Panc1 (cell line): ENCODE measurements around the gene C1orf50. TPM values are rescaled to one million over a fixed set of nuclear protein-coding genes. Genes with fewer than 3 reads are reported as not detected.
"Not testable (repeated sequence)": the region's sequence is repeated elsewhere in the genome, so short reads cannot be mapped to it uniquely, and the experiment has no call there.

Experiments used
- ATAC-seq: fragments of 200-7000 bp; cut with Tn5 transposase; 2 replicates; pipeline ENCODE4 v1.9.1; 2020; ENCODE audit warnings: mild to moderate bottlenecking, moderate library complexity
- BruUV-seq: library from RNA; stranded (reverse); fragments of 400-500 nt; replicated peaks from 2 replicates; lab custom pipeline; 2021; lab: Mats Ljungman, UMichigan
- CTCF ChIA-PET: fragments of 300-600 bp; sonication (Branson Sonifier 250); formaldehyde crosslinking; loops from one replicate; lab custom pipeline; 2022; ENCODE audit warnings: antibody characterized with exemption; lab: Charles Lee
- POLR2A ChIA-PET: fragments of 300-600 bp; sonication (Branson Sonifier 250); formaldehyde crosslinking; loops from one replicate; lab custom pipeline; 2022; ENCODE audit warnings: antibody characterized with exemption; lab: Charles Lee
- DNase-seq: peaks from one replicate; pipeline ENCODE4 v3.0.0-alpha.2; 2010; ENCODE audit warnings: low read depth, low spot score
- H3K27ac ChIP-seq: 2 replicates; pipeline ENCODE4 v1.5.1; 2011; ENCODE audit warnings: mild to moderate bottlenecking, low read length, inconsistent platforms
- H3K27me3 ChIP-seq: fragments of 200-500 bp; sonication (Bioruptor generic); 2 replicates; pipeline ENCODE4 v1.6.0; 2014; ENCODE audit warnings: low read length, inconsistent platforms; ENCODE audit not compliant: control insufficient read depth, insufficient read depth
- H3K36me3 ChIP-seq: fragments of 200-500 bp; sonication (Bioruptor generic); 2 replicates; pipeline ENCODE4 v1.5.1; 2014; ENCODE audit warnings: inconsistent platforms, mild to moderate bottlenecking, low read length, moderate library complexity; ENCODE audit not compliant: control insufficient read depth, insufficient read depth
- H3K4me1 ChIP-seq: 2 replicates; pipeline ENCODE4 v1.5.1; 2011; ENCODE audit warnings: inconsistent platforms, mild to moderate bottlenecking, low read length, moderate library complexity; ENCODE audit not compliant: control insufficient read depth, insufficient read depth
- H3K4me3 ChIP-seq, 2 experiments: 2 replicates each; pipeline ENCODE4 v1.5.1; 2011 to 2012; ENCODE audit warnings: low read depth in 2 of 2, low read length in 2 of 2, mild to moderate bottlenecking in 2 of 2, inconsistent platforms in 1 of 2, moderate library complexity in 1 of 2
- H3K9me3 ChIP-seq: fragments of 200-500 bp; sonication (Bioruptor generic); 2 replicates; pipeline ENCODE4 v1.5.1; 2014; ENCODE audit warnings: low read depth, mild to moderate bottlenecking, inconsistent platforms, low read length, moderate library complexity; ENCODE audit not compliant: control insufficient read depth, insufficient read depth
- CTCF ChIP-seq: fragments of 450-650 bp; IDR thresholded peaks from 2 replicates; pipeline ENCODE4 v1.5.1; 2017; ENCODE audit warnings: mild to moderate bottlenecking
- POLR2AphosphoS5 ChIP-seq: IDR thresholded peaks from 2 replicates; pipeline ENCODE4 v1.6.1; 2012; ENCODE audit warnings: mild to moderate bottlenecking, low read depth, low read length, moderate library complexity
- REST ChIP-seq, 2 experiments: IDR thresholded peaks; 2 replicates each; pipeline ENCODE4 v1.6.1; 2011 to 2012; ENCODE audit warnings: low read depth in 2 of 2, control low read depth in 1 of 2, low read length in 1 of 2, mild to moderate bottlenecking in 1 of 2, moderate library complexity in 1 of 2; ENCODE audit not compliant: insufficient read depth in 1 of 2
- SIN3A ChIP-seq: IDR thresholded peaks from 2 replicates; pipeline ENCODE4 v1.6.1; 2012; ENCODE audit warnings: low read depth, mild to moderate bottlenecking, low read length, moderate library complexity, borderline replicate concordance; ENCODE audit not compliant: insufficient read depth
- in situ Hi-C: cut with HindIII; loops from 2 replicates; pipeline ENCODE4 v1.10.0; 2016; ENCODE audit warnings: low sequenced_read_pairs, low pct_unique_long_range_greater_than_20kb
- intact Hi-C: fragments of 100-400 bp; cut with micrococcal nuclease; formaldehyde crosslinking; loops from one replicate; pipeline ENCODE4 v1.10.0; 2022; ENCODE audit not compliant: unreplicated experiment
- total RNA-seq: library from RNA; stranded (reverse); gene quantifications from one replicate; pipeline ENCODE4 v1.2.1, GENCODE V29; 2021; ENCODE audit not compliant: unreplicated experiment

The C1orf50 gene
- total RNA-seq, 1 experiment from 2014 or later = 5.8 TPM

- H3K4me1 ChIP-seq = no peaks in the 10 kb centered on the region
- ChIA-PET CTCF (no interaction called here), POLR2A (interaction anchor here (0.6 kb wide), 1 partner anchor 128 kb away, joined by 12 read pairs; no protein-coding TSS in a partner anchor)
- ATAC-seq = no peak
- BruUV-seq = no TSS peak
- H3K27ac ChIP-seq = no peak overlapping the region
- no peaks in the 10 kb centered on the region for H3K36me3 ChIP-seq
- in situ Hi-C loops (no loop called here), intact Hi-C loops (no loop called here)
- H3K27me3 ChIP-seq = no peaks in the 10 kb centered on the region
- no peak for DNase-seq
- no peaks in the 10 kb centered on the region for H3K9me3 ChIP-seq
- TF ChIP-seq SIN3A (no peak), CTCF (no peak)
- no peak overlapping the region for H3K4me3 ChIP-seq
These were observed 45.1 kb upstream of the C1orf50 start for GRCh38 chr1:42721926-42722325.

DNA sequence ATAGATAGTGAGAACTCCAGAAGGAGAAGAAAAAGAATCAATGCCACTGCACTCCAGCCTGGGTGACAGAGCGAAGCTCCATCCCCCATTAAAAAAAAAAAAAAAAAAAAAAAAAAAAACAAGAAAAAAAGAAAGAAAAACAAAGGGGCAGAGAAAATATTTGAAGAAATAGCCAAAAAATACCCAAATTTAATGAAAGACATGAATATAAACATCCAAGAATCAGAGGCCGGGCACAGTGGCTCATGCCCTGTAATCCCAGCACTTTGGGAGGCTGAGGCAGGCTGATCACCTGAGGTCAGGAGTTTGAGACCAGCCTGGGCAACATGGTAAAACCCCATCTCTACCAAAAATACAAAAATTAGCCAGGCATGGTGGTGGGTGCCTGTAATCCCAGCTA lies 44.6 kb upstream of the C1orf50 start:
- H3K4me3 ChIP-seq, in situ Hi-C loops, DNase-seq, H3K27ac ChIP-seq, H3K4me1 ChIP-seq, ATAC-seq, H3K27me3 ChIP-seq, CTCF ChIA-PET, intact Hi-C loops, H3K9me3 ChIP-seq, H3K36me3 ChIP-seq, BruUV-seq: not testable (repeated sequence)
- POLR2A ChIA-PET = interaction anchor here (0.6 kb wide), 1 partner anchor 128 kb away, joined by 12 read pairs; no protein-coding TSS in a partner anchor

DNA sequence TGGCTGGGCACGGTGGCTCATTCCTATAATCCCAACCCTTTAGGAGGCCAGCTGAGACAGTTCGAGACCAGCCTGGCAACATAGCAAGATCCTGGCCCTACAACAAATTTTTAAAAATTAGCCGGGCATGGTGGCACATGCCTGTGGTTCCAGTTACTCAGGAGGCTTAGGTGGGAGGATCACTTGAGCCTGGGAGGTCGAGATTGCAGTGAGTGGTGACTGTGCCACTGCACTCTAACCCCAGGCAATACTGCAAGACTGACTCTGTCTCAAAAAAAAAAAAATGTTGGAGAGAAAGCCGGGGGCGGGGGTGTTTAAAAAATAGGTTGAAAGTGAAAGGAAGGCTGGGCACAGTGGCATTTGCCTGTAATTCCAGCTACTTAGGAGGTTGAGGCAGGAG lies 43.5 kb upstream of the C1orf50 start:
- no peaks in the 10 kb centered on the region for H3K4me1 ChIP-seq
- TF ChIP-seq SIN3A (no peak), POLR2AphosphoS5 (no peak), REST (IDR thresholded peaks at IDR 0.05; ENCODE audit: insufficient read depth in 1 of 2, low read depth in 2 of 2, low read length in 1 of 2) (no peak)
- intact Hi-C loops (no loop called here), in situ Hi-C loops (no loop called here)
- H3K27ac ChIP-seq = no peak overlapping the region
- H3K9me3 ChIP-seq = no peaks in the 10 kb centered on the region
- no peaks in the 10 kb centered on the region for H3K27me3 ChIP-seq
- DNase-seq (no peak), ATAC-seq (no peak)
- H3K36me3 ChIP-seq = no peaks in the 10 kb centered on the region
- ChIA-PET CTCF (interaction anchor here (0.7 kb wide), 1 partner anchor 1129 kb away, joined by 3 read pairs; no protein-coding TSS in a partner anchor), POLR2A (interaction anchor here (0.6 to 0.7 kb wide), 3 partner anchors 8 to 219 kb away, joined by 3 to 7 read pairs (median 4); no protein-coding TSS in a partner anchor)
- no peak overlapping the region for H3K4me3 ChIP-seq
- no TSS peak for BruUV-seq

DNA sequence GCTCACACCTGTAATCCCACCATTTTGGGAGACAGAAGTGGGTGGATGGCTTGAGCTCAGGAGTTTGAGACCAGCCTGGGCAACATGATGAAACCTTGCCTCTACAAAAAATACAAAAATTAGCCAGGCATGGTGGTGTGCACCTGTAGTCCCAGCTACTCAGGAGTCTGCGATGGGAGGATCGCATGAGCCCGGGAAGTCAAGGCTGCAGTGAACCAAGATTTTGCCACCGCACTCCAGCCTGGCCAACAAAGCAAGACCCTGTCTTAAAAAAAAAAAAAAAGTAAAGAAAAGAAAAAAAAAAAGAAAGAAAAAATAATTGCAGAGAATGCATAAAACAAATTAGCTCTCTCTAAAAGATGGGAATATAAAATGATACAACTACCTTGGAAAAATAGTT lies 41.2 kb upstream of the C1orf50 start:
- H3K27ac ChIP-seq, H3K27me3 ChIP-seq, DNase-seq, H3K4me3 ChIP-seq, H3K36me3 ChIP-seq, ATAC-seq, CTCF ChIA-PET, H3K4me1 ChIP-seq, in situ Hi-C loops, BruUV-seq, H3K9me3 ChIP-seq, intact Hi-C loops: not testable (repeated sequence)
- POLR2A ChIA-PET = interaction anchor here (0.6 kb wide), 1 partner anchor 68 kb away, joined by 3 read pairs; no protein-coding TSS in a partner anchor
